Measurements from ENCODE around the gene PALM2AKAP2.

PALM2AKAP2 gene

DNA sequence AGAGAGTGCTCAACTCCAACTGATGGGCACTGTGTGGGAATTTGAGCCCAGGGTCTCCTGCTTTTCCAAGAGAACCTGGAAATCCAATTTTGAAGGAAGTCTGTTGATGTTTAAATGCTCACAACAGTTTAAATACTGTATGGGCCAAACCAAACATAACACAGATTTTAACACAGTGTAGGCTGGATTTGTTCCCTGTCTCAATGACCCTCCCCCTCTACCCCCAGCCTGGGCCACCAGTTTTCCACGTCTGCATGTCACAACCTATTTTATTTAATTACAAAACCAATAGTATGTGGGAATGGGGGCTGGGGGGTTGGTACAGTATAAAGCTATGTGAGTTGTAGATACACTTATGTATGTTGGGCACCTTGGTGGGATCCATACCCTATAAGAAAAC, 11.7 kb downstream of the PALM2AKAP2 start:
- Histone ChIP-seq H3K36me3 (ENCODE audit: control insufficient read depth, insufficient read depth, low read length) (no peaks in the 10 kb centered on the region), H3K4me3 (replicated peaks; ENCODE audit: low read depth, low read length) (no peak overlapping the region), H3K27me3 (replicated peaks; ENCODE audit: control insufficient read depth, insufficient read depth, low read length) (no peaks in the 10 kb centered on the region)
- DNase-seq (ENCODE audit: extremely low read depth, insufficient read length) = no peak
- TF ChIP-seq, protein P1, sequence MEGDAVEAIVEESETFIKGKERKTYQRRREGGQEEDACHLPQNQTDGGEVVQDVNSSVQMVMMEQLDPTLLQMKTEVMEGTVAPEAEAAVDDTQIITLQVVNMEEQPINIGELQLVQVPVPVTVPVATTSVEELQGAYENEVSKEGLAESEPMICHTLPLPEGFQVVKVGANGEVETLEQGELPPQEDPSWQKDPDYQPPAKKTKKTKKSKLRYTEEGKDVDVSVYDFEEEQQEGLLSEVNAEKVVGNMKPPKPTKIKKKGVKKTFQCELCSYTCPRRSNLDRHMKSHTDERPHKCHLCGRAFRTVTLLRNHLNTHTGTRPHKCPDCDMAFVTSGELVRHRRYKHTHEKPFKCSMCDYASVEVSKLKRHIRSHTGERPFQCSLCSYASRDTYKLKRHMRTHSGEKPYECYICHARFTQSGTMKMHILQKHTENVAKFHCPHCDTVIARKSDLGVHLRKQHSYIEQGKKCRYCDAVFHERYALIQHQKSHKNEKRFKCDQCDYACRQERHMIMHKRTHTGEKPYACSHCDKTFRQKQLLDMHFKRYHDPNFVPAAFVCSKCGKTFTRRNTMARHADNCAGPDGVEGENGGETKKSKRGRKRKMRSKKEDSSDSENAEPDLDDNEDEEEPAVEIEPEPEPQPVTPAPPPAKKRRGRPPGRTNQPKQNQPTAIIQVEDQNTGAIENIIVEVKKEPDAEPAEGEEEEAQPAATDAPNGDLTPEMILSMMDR (IDR thresholded peaks at IDR 0.05; ENCODE audit: insufficient read depth, low read length, poor library complexity, severe bottlenecking) = no peak

DNA sequence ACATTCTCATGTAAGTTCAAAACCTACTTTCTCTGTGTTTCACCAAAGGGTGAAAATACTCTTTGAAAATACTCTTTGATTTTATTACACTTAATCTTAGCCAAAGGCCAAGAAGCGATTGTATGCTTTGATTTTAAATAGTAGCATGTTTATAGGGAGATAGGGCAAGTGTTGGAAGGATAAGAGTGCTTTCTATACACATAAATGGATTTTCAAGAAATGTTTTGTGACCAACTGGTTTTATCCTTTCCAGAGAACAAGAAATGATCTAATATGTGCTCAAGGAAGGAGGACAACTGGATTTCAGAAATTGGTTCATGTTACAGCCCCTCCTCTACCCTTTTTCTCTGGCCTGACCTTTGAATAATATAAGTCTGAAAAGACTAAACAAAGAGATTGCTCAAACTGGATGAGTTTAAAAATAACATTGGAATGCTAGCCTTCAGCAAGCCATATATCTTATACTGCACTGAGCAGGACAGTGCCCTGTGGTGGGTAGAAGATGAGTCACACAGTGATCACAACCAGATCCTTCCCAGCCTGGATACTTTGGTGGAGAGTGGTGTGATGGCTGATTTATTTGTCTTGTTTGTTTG, 13.1 kb downstream of the PALM2AKAP2 start:
- TF ChIP-seq, protein P1 (IDR thresholded peaks at IDR 0.05; ENCODE audit: insufficient read depth, low read length, poor library complexity, severe bottlenecking) = no peak
- H3K27me3 ChIP-seq (replicated peaks; ENCODE audit: control insufficient read depth, insufficient read depth, low read length) = no peaks in the 10 kb centered on the region
- no peak overlapping the region for H3K4me3 ChIP-seq (replicated peaks; ENCODE audit: low read depth, low read length)
- H3K36me3 ChIP-seq (ENCODE audit: control insufficient read depth, insufficient read depth, low read length) = no peaks in the 10 kb centered on the region
- DNase-seq (ENCODE audit: extremely low read depth, insufficient read length) = no peak

DNA sequence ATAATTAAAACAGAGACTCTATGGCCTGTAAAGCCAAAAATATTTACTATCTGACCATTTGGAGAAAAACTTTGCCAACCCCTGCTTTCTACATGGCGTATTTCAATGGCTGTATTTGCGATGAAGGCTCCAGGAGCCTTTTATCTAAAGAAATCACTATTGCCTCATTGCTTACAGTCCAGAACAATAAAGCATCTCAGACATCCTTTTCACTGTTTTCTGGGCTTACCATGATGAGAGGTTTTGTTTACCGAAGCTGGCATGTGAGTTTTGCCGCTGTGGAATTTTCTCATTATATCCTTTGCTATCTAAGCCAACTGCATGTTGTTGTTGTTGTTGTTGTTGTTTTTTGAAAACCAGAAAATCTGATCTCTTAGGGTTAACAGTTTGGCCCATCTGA, 13.9 kb downstream of the PALM2AKAP2 start:
- TF ChIP-seq, protein P1 (IDR thresholded peaks at IDR 0.05; ENCODE audit: insufficient read depth, low read length, poor library complexity, severe bottlenecking) = no peak
- Histone ChIP-seq H3K4me3 (replicated peaks; ENCODE audit: low read depth, low read length) (no peak overlapping the region), H3K36me3 (ENCODE audit: control insufficient read depth, insufficient read depth, low read length) (no peaks in the 10 kb centered on the region), H3K27me3 (replicated peaks; ENCODE audit: control insufficient read depth, insufficient read depth, low read length) (no peaks in the 10 kb centered on the region)
- no peak for DNase-seq (ENCODE audit: extremely low read depth, insufficient read length)

DNA sequence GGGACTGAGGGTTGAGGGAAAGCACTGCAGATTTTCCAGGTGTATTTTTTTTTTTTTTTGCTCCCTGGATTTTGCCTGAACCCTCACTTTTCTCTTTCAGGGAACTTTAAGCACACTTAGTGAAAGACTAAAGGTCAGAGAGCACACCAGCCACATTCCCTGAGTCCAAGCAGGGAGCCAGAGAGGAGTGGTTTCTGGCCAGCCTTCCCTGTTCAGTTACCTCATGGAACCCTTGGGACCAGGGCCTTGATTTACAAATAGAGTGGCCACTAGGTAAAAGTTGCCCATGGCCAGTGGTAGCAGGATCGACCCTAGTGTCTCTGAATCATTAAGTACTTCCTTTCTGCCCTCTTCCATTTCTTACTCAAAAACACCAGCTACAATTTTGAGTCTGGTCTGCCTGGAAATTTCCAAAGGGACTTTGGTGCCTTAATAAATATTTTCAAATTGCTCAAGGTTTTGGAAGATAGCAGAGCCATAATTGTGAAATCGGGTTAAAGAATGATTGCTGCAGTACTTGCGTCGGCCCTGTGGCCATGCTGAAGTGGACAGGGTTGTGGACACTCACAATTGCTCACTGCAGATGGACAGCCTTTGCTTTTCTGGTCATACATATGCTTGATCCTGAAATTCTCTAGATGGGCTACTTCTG, 14.5 kb downstream of the PALM2AKAP2 start:
- Histone ChIP-seq H3K36me3 (ENCODE audit: control insufficient read depth, insufficient read depth, low read length) (no peaks in the 10 kb centered on the region), H3K27me3 (replicated peaks; ENCODE audit: control insufficient read depth, insufficient read depth, low read length) (no peaks in the 10 kb centered on the region), H3K4me3 (replicated peaks; ENCODE audit: low read depth, low read length) (no peak overlapping the region)
- TF ChIP-seq, protein P1 (IDR thresholded peaks at IDR 0.05; ENCODE audit: insufficient read depth, low read length, poor library complexity, severe bottlenecking) = no peak
- no peak for DNase-seq (ENCODE audit: extremely low read depth, insufficient read length)

DNA sequence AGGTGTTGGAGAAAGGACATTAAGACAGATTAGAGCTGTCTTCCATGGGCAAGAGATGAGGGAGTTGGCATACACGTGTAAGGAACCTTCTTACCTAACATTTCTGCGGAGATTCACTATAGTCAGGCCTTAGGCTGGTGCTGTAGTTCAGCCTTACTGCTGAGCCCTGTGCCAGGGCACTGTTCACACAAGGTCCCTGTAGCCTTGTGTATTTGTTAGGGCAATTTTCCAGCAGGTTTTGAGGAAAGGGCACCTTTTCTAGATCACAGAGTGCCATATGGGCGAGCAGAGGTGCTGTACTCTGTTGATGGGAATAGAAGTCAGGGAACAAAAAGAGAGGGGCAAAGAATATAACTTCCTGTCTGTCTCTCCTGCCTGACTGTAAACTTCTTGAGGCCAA, 15.6 kb downstream of the PALM2AKAP2 start:
- TF ChIP-seq, protein P1 (IDR thresholded peaks at IDR 0.05; ENCODE audit: insufficient read depth, low read length, poor library complexity, severe bottlenecking) = no peak
- Histone ChIP-seq H3K27me3 (replicated peaks; ENCODE audit: control insufficient read depth, insufficient read depth, low read length) (no peaks in the 10 kb centered on the region), H3K36me3 (ENCODE audit: control insufficient read depth, insufficient read depth, low read length) (no peaks in the 10 kb centered on the region), H3K4me3 (replicated peaks; ENCODE audit: low read depth, low read length) (no peak overlapping the region)
- DNase-seq (ENCODE audit: extremely low read depth, insufficient read length) = no peak
